GM18526 (cell line): Measurements from ENCODE around the gene TFRC.

Experiments
- POLR2A ChIP-seq: IDR thresholded peaks from 3 replicates; pipeline ENCODE4 v1.6.1; 2011; ENCODE audit not compliant: insufficient read length; ENCODE audit errors: extremely low read depth

Gene TFRC

GRCh38 chr3:196012941-196013476 lies 68.9 kb downstream of the TFRC start:
- TF ChIP-seq POLR2A: no peak

- no peak for TF ChIP-seq POLR2A
These were observed 69.4 kb downstream of the TFRC start for GRCh38 chr3:196012481-196012880.

- no peak for TF ChIP-seq POLR2A
These were observed 72.4 kb downstream of the TFRC start for GRCh38 chr3:196009456-196009855.

- TF ChIP-seq POLR2A: no peak
These were observed 73.0 kb downstream of the TFRC start for GRCh38 chr3:196008929-196009328.

- no peak for TF ChIP-seq POLR2A
These were observed 73.5 kb downstream of the TFRC start for GRCh38 chr3:196008387-196008786.

GRCh38 chr3:196007744-196008335 lies 74.0 kb downstream of the TFRC start:
- TF ChIP-seq POLR2A: no peak

- no peak for TF ChIP-seq POLR2A
These were observed 78.3 kb downstream of the TFRC start for GRCh38 chr3:196003611-196004010.

- no peak for TF ChIP-seq POLR2A
These were observed 82.0 kb downstream of the TFRC start for GRCh38 chr3:195999896-196000295.
